ENCODE results near the gene PODNL1. TPM values are rescaled to one million over a fixed set of nuclear protein-coding genes. Genes with fewer than 3 reads are reported as not detected.

PODNL1 gene
- total RNA-seq, 2 donors from 2014 or later: 0.66 TPM; not detected in 1

GRCh38 chr19:13934785-13935109 is 3.5 kb downstream of the PODNL1 start:
- Histone ChIP-seq H3K27me3 (no peaks in the 10 kb centered on the region), H3K36me3 (replicated peaks in 1 of 2; ENCODE audit: insufficient read depth in 1 of 2, low read depth in 2 of 2) (peaks cover 0 to 3% of the 10 kb centered on the region in 2 donors), H3K4me1 (no peaks in the 10 kb centered on the region), H3K4me3 (no peak overlapping the region), H3K27ac (no peak overlapping the region), H3K9me3 (no peaks in the 10 kb centered on the region)
- WGBS, 2 donors: 75 to 78% methylated on average over 2 of the region's 2 CpGs
- intact Hi-C loops (cut with DNase I): no loop called here
- no peak for ATAC-seq
- TF ChIP-seq POLR2A (IDR thresholded peaks at IDR 0.05): no peak
- TF ChIP-seq CTCF (IDR thresholded peaks at IDR 0.05): no peak
- no peak for DNase-seq

GRCh38 chr19:13932911-13933393 is 5.3 kb downstream of the PODNL1 start:
- Histone ChIP-seq H3K4me3 (no peak overlapping the region), H3K4me1 (no peaks in the 10 kb centered on the region), H3K27me3 (no peaks in the 10 kb centered on the region), H3K27ac (no peak overlapping the region), H3K36me3 (replicated peaks in 1 of 2; ENCODE audit: insufficient read depth in 1 of 2, low read depth in 2 of 2) (peaks cover 0 to 3% of the 10 kb centered on the region in 2 donors), H3K9me3 (no peaks in the 10 kb centered on the region)
- ATAC-seq: no peak
- TF ChIP-seq CTCF (IDR thresholded peaks at IDR 0.05) (no peak), POLR2A (IDR thresholded peaks at IDR 0.05) (no peak)
- no peak for DNase-seq
- WGBS, 2 donors: 82% methylated on average over 29 of the region's 42 CpGs; no CpG with 5 or more reads in 1 of the 2 donors
- intact Hi-C loops (cut with DNase I): no loop called here

GRCh38 chr19:13932149-13932637 is 6.0 kb downstream of the PODNL1 start:
- H3K27ac ChIP-seq: no peak overlapping the region
- ATAC-seq: no peak
- TF ChIP-seq CTCF (IDR thresholded peaks at IDR 0.05): no peak
- TF ChIP-seq POLR2A (IDR thresholded peaks at IDR 0.05): no peak
- 85 to 87% methylated on average over 6 of the region's 6 CpGs for WGBS, 2 donors
- peaks cover under 1 to 3% of the 10 kb centered on the region in 2 donors for H3K36me3 ChIP-seq (replicated peaks in 1 of 2; ENCODE audit: insufficient read depth in 1 of 2, low read depth in 2 of 2)
- no peaks in the 10 kb centered on the region for H3K9me3 ChIP-seq
- no peak for DNase-seq
- intact Hi-C loops (cut with DNase I): no loop called here
- no peak overlapping the region for H3K4me3 ChIP-seq
- H3K27me3 ChIP-seq: no peaks in the 10 kb centered on the region
- no peaks in the 10 kb centered on the region for H3K4me1 ChIP-seq

GRCh38 chr19:13931391-13932148 is 6.6 kb downstream of the PODNL1 start:
- intact Hi-C loops (cut with DNase I): no loop called here
- H3K4me3 ChIP-seq: no peak overlapping the region
- no peaks in the 10 kb centered on the region for H3K27me3 ChIP-seq
- H3K36me3 ChIP-seq (replicated peaks in 1 of 2; ENCODE audit: insufficient read depth in 1 of 2, low read depth in 2 of 2): peaks cover 3 to 6% of the 10 kb centered on the region in 2 donors
- no peaks in the 10 kb centered on the region for H3K4me1 ChIP-seq
- no peaks in the 10 kb centered on the region for H3K9me3 ChIP-seq
- ATAC-seq (no peak), DNase-seq (no peak)
- H3K27ac ChIP-seq: no peak overlapping the region
- WGBS, 2 donors: 81% methylated on average over 17 of the region's 30 CpGs; no CpG with 5 or more reads in 1 of the 2 donors
- TF ChIP-seq POLR2A (IDR thresholded peaks at IDR 0.05) (no peak), CTCF (IDR thresholded peaks at IDR 0.05) (no peak)

GRCh38 chr19:13930402-13930801 is 7.8 kb downstream of the PODNL1 start:
- Histone ChIP-seq H3K27me3 (no peaks in the 10 kb centered on the region), H3K9me3 (no peaks in the 10 kb centered on the region), H3K4me3 (no peak overlapping the region), H3K4me1 (no peaks in the 10 kb centered on the region), H3K36me3 (replicated peaks in 1 of 2; ENCODE audit: insufficient read depth in 1 of 2, low read depth in 2 of 2) (peaks cover 3 to 9% of the 10 kb centered on the region in 2 donors), H3K27ac (no peak overlapping the region)
- DNase-seq (no peak), ATAC-seq (no peak)
- intact Hi-C loops (cut with DNase I): no loop called here
- TF ChIP-seq CTCF (IDR thresholded peaks at IDR 0.05): no peak
- no peak for TF ChIP-seq POLR2A (IDR thresholded peaks at IDR 0.05)
- WGBS, 2 donors: 84 to 90% methylated on average over 2 to 17 of the region's 17 CpGs
